Measurements from ENCODE around the gene SCN1B.

GRCh38 chr19:34982275-34982674 lies 48.0 kb upstream of the SCN1B start:
- TF ChIP-seq CTCF (IDR thresholded peaks at IDR 0.05) (no peak), EP300 (IDR thresholded peaks at IDR 0.05) (no peak)
